ENCODE data around the gene STK38.
"Not testable (repeated sequence)": the region's sequence is repeated elsewhere in the genome, so short reads cannot be mapped to it uniquely, and the experiment has no call there.

DNA sequence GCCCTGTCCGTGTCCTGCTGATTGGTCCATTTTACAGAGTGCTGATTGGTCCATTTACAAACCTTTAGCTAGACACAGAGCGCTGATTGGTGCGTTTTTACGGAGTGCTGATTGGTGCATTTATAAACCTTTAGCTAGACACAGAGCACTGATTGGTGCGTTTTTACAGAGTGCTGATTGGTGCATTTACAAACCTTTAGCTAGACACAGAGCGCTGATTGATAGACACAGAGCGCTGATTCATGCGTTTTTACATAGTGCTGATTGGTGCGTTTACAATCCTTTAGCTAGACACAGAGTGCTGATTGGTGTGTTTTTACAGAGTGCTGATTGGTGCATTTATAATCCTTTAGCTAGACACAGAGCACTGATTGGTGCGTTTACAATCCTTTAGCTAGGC lies 98.1 kb downstream of the STK38 start:
- TF ChIP-seq FOS (IDR thresholded peaks at IDR 0.05; ENCODE audit: low read depth, low read length); RAD21 (IDR thresholded peaks at IDR 0.05; ENCODE audit: low read length); POLR2A (IDR thresholded peaks at IDR 0.05; ENCODE audit: low read depth, low read length); SMC3 (IDR thresholded peaks at IDR 0.05; ENCODE audit: low read depth, low read length); MXI1 (IDR thresholded peaks at IDR 0.05; ENCODE audit: borderline replicate concordance, low read depth, low read length); BHLHE40 (IDR thresholded peaks at IDR 0.05; ENCODE audit: low read depth, low read length); RFX5 (IDR thresholded peaks at IDR 0.05; ENCODE audit: low read depth, low read length); RCOR1 (IDR thresholded peaks at IDR 0.05; ENCODE audit: insufficient replicate concordance, low read length); CEBPB (IDR thresholded peaks at IDR 0.05; ENCODE audit: low read depth, low read length); MAZ (IDR thresholded peaks at IDR 0.05; ENCODE audit: borderline replicate concordance, low read depth, low read length): not testable (repeated sequence)
- TF ChIP-seq, protein P1, sequence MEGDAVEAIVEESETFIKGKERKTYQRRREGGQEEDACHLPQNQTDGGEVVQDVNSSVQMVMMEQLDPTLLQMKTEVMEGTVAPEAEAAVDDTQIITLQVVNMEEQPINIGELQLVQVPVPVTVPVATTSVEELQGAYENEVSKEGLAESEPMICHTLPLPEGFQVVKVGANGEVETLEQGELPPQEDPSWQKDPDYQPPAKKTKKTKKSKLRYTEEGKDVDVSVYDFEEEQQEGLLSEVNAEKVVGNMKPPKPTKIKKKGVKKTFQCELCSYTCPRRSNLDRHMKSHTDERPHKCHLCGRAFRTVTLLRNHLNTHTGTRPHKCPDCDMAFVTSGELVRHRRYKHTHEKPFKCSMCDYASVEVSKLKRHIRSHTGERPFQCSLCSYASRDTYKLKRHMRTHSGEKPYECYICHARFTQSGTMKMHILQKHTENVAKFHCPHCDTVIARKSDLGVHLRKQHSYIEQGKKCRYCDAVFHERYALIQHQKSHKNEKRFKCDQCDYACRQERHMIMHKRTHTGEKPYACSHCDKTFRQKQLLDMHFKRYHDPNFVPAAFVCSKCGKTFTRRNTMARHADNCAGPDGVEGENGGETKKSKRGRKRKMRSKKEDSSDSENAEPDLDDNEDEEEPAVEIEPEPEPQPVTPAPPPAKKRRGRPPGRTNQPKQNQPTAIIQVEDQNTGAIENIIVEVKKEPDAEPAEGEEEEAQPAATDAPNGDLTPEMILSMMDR (conservative IDR thresholded peaks at IDR 0.05; ENCODE audit: low read depth, low read length): not testable (repeated sequence)
- TF ChIP-seq, protein P2, sequence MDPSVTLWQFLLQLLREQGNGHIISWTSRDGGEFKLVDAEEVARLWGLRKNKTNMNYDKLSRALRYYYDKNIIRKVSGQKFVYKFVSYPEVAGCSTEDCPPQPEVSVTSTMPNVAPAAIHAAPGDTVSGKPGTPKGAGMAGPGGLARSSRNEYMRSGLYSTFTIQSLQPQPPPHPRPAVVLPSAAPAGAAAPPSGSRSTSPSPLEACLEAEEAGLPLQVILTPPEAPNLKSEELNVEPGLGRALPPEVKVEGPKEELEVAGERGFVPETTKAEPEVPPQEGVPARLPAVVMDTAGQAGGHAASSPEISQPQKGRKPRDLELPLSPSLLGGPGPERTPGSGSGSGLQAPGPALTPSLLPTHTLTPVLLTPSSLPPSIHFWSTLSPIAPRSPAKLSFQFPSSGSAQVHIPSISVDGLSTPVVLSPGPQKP (IDR thresholded peaks at IDR 0.05; ENCODE audit: borderline replicate concordance, low read depth, low read length): not testable (repeated sequence)
- TF ChIP-seq MAFK (IDR thresholded peaks at IDR 0.05; ENCODE audit: low read depth, low read length): peak; percentile 44
- TF ChIP-seq, protein P3, sequence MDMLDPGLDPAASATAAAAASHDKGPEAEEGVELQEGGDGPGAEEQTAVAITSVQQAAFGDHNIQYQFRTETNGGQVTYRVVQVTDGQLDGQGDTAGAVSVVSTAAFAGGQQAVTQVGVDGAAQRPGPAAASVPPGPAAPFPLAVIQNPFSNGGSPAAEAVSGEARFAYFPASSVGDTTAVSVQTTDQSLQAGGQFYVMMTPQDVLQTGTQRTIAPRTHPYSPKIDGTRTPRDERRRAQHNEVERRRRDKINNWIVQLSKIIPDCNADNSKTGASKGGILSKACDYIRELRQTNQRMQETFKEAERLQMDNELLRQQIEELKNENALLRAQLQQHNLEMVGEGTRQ (IDR thresholded peaks at IDR 0.05; ENCODE audit: low read depth, low read length): not testable (repeated sequence)
